ENCODE measurements around the gene CDK16. TPM values are rescaled to one million over a fixed set of nuclear protein-coding genes. Genes with fewer than 3 reads are reported as not detected.
A peak's percentile ranks its signal among the peaks of the same experiment; 100 is the strongest.

CDK16 gene
- total and polyA plus RNA-seq, 9 of the 15 experiments (the other 6 are each of a cell fraction or from before 2014, with no cell fraction given) = 3.9 to 104 (median 57.5) TPM

GRCh38 chrX:47190445-47191269, 27.8 kb upstream of the CDK16 start (continued):
- TF ChIP-seq ZNF431 (CRISPR knock-in tag; IDR thresholded peaks at IDR 0.05) = no peak
- peak; percentile 74 for TF ChIP-seq RBFOX2 (IDR thresholded peaks at IDR 0.05; ENCODE audit: low read depth, low read length)
- TF ChIP-seq DPF2 (IDR thresholded peaks at IDR 0.05) = no peak
- no peak for TF ChIP-seq ZC3H8 (IDR thresholded peaks at IDR 0.05)
- TF ChIP-seq SMARCB1 (IDR thresholded peaks at IDR 0.05; ENCODE audit: insufficient read length, low read depth) = no peak
- no peak for TF ChIP-seq ZNF133 (CRISPR knock-in tag; IDR thresholded peaks at IDR 0.05)
- TF ChIP-seq NRF1 (conservative IDR thresholded peaks at IDR 0.05 in 1 of 2, IDR thresholded peaks at IDR 0.05 in 1 of 2) = peak; percentile 69 to 76
- TF ChIP-seq ZEB2 (IDR thresholded peaks at IDR 0.05) = no peak
- no peak for TF ChIP-seq ZFP30 (CRISPR knock-in tag; IDR thresholded peaks at IDR 0.05; ENCODE audit: borderline replicate concordance)
- TF ChIP-seq SNRNP70 (optimal IDR thresholded peaks at IDR 0.05; ENCODE audit: low read depth, low read length) = no peak
- peak; percentile 62; the same call in 1 of the 2 replicates for TF ChIP-seq ETS1 (conservative IDR thresholded peaks at IDR 0.05; ENCODE audit: control insufficient read depth, low read depth, low read length)
- TF ChIP-seq GTF3C2 (IDR thresholded peaks at IDR 0.05; ENCODE audit: borderline replicate concordance, extremely low read depth, insufficient read length) = no peak
- peak; percentile 62 for TF ChIP-seq POLR2A (conservative IDR thresholded peaks at IDR 0.05)
- TF ChIP-seq MEF2A (IDR thresholded peaks at IDR 0.05; ENCODE audit: control insufficient read depth, low read depth, low read length) = no peak
- TF ChIP-seq, protein P1, sequence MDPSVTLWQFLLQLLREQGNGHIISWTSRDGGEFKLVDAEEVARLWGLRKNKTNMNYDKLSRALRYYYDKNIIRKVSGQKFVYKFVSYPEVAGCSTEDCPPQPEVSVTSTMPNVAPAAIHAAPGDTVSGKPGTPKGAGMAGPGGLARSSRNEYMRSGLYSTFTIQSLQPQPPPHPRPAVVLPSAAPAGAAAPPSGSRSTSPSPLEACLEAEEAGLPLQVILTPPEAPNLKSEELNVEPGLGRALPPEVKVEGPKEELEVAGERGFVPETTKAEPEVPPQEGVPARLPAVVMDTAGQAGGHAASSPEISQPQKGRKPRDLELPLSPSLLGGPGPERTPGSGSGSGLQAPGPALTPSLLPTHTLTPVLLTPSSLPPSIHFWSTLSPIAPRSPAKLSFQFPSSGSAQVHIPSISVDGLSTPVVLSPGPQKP (CRISPR knock-in tag; IDR thresholded peaks at IDR 0.05) = no peak
- TF ChIP-seq ZNF174 (CRISPR knock-in tag; IDR thresholded peaks at IDR 0.05) = no peak
- TF ChIP-seq SRSF3 (IDR thresholded peaks at IDR 0.05; ENCODE audit: insufficient read depth, low read length) = no peak
- TF ChIP-seq, protein P2, sequence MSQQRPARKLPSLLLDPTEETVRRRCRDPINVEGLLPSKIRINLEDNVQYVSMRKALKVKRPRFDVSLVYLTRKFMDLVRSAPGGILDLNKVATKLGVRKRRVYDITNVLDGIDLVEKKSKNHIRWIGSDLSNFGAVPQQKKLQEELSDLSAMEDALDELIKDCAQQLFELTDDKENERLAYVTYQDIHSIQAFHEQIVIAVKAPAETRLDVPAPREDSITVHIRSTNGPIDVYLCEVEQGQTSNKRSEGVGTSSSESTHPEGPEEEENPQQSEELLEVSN (IDR thresholded peaks at IDR 0.05; ENCODE audit: borderline replicate concordance in 1 of 2, extremely low read depth in 1 of 2, insufficient read depth in 1 of 2, insufficient read length in 1 of 2, low read depth in 1 of 2, low read length in 1 of 2, poor library complexity in 1 of 2, severe bottlenecking in 1 of 2) = peak; percentile 39 to 51
- TF ChIP-seq ZNF124 (CRISPR knock-in tag; IDR thresholded peaks at IDR 0.05) = no peak
- TF ChIP-seq MTA1 (IDR thresholded peaks at IDR 0.05; ENCODE audit: borderline replicate concordance) = no peak
- no peak for TF ChIP-seq ZNF444 (CRISPR knock-in tag; IDR thresholded peaks at IDR 0.05)
- TF ChIP-seq OTX1 (CRISPR knock-in tag; IDR thresholded peaks at IDR 0.05) = no peak
- TF ChIP-seq FOXP1 (CRISPR knock-in tag; IDR thresholded peaks at IDR 0.05) = no peak
- TF ChIP-seq POLR2G (IDR thresholded peaks at IDR 0.05; ENCODE audit: low read depth, low read length) = peak; percentile 76
